ENCODE results near the gene CSNK2B.

GRCh38 chr6:31705931-31706330, 40.1 kb downstream of the CSNK2B start:
- no peak for TF ChIP-seq POLR2A (IDR thresholded peaks at IDR 0.05)
- TF ChIP-seq, protein P1, sequence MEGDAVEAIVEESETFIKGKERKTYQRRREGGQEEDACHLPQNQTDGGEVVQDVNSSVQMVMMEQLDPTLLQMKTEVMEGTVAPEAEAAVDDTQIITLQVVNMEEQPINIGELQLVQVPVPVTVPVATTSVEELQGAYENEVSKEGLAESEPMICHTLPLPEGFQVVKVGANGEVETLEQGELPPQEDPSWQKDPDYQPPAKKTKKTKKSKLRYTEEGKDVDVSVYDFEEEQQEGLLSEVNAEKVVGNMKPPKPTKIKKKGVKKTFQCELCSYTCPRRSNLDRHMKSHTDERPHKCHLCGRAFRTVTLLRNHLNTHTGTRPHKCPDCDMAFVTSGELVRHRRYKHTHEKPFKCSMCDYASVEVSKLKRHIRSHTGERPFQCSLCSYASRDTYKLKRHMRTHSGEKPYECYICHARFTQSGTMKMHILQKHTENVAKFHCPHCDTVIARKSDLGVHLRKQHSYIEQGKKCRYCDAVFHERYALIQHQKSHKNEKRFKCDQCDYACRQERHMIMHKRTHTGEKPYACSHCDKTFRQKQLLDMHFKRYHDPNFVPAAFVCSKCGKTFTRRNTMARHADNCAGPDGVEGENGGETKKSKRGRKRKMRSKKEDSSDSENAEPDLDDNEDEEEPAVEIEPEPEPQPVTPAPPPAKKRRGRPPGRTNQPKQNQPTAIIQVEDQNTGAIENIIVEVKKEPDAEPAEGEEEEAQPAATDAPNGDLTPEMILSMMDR (IDR thresholded peaks at IDR 0.05) = no peak
